OCI-LY7 (cell line): Measurements from ENCODE around the gene USP16. TPM values are rescaled to one million over a fixed set of nuclear protein-coding genes. Genes with fewer than 3 reads are reported as not detected.
"Not testable (repeated sequence)": the region's sequence is repeated elsewhere in the genome, so short reads cannot be mapped to it uniquely, and the experiment has no call there.

ENCODE experiments used
- BruUV-seq: library from RNA; stranded (reverse); fragments of 400-500 nt; replicated peaks from 2 replicates; lab custom pipeline; 2021; lab: Mats Ljungman, UMichigan
- CTCF ChIA-PET: fragments of 300-600 bp; sonication (Branson Sonifier 250); formaldehyde crosslinking; loops from one replicate; lab custom pipeline; 2022; ENCODE audit warnings: antibody characterized with exemption; ENCODE audit not compliant: unreplicated experiment; lab: Charles Lee
- POLR2A ChIA-PET: fragments of 300-600 bp; sonication (Branson Sonifier 250); formaldehyde crosslinking; loops from one replicate; lab custom pipeline; 2022; ENCODE audit warnings: antibody characterized with exemption; lab: Charles Lee
- DNase-seq: peaks from one replicate; pipeline ENCODE4 v3.0.0-alpha.2; 2015; ENCODE audit warnings: low spot score
- H2AFZ ChIP-seq: fragments of 200-600 bp; sonication (generic), shearing (Covaris generic); 2 replicates; pipeline ENCODE4 v1.6.1; 2014; ENCODE audit warnings: mild to moderate bottlenecking, antibody characterized with exemption, low read length, moderate library complexity
- H3K27ac ChIP-seq: fragments of 200-600 bp; sonication (generic); 2 replicates; pipeline ENCODE4 v1.5.1; 2014; ENCODE audit warnings: mixed run types, low read depth, mild to moderate bottlenecking, moderate library complexity, low read length, inconsistent platforms; ENCODE audit not compliant: poor library complexity, severe bottlenecking
- H3K36me3 ChIP-seq: fragments of 200-600 bp; sonication (generic); 2 replicates; pipeline ENCODE4 v1.6.1; 2014; ENCODE audit warnings: mild to moderate bottlenecking, antibody characterized with exemption, low read length, moderate library complexity, mixed read lengths; ENCODE audit not compliant: insufficient read depth
- H3K4me1 ChIP-seq: fragments of 200-600 bp; sonication (generic); 2 replicates; pipeline ENCODE4 v1.5.1; 2014; ENCODE audit warnings: mild to moderate bottlenecking, low read length; ENCODE audit not compliant: insufficient read depth, poor library complexity, severe bottlenecking
- H3K4me2 ChIP-seq: fragments of 200-600 bp; sonication (generic); 2 replicates; pipeline ENCODE4 v1.6.1; 2014; ENCODE audit warnings: mild to moderate bottlenecking, low read length
- H3K4me3 ChIP-seq: fragments of 200-600 bp; sonication (generic); 2 replicates; pipeline ENCODE4 v1.5.1; 2014; ENCODE audit warnings: mild to moderate bottlenecking, low read depth, low read length; ENCODE audit not compliant: poor library complexity, severe bottlenecking
- H3K79me2 ChIP-seq: fragments of 200-600 bp; sonication (generic); 2 replicates; pipeline ENCODE4 v1.6.1; 2016; ENCODE audit warnings: low read depth, mild to moderate bottlenecking, low read length, moderate library complexity, mixed read lengths; ENCODE audit not compliant: insufficient read depth
- H3K9me2 ChIP-seq: fragments of 200-600 bp; sonication (generic); 2 replicates; pipeline ENCODE4 v1.6.1; 2016; ENCODE audit warnings: mild to moderate bottlenecking, low read length, mixed read lengths; ENCODE audit not compliant: insufficient read depth
- H3K9me3 ChIP-seq: fragments of 200-600 bp; sonication (generic); 2 replicates; pipeline ENCODE4 v1.6.1; 2014; ENCODE audit warnings: mild to moderate bottlenecking, mixed run types, low read length, mixed read lengths
- H4K20me1 ChIP-seq: fragments of 200-600 bp; sonication (generic); 2 replicates; pipeline ENCODE4 v1.6.1; 2014; ENCODE audit warnings: mild to moderate bottlenecking, antibody characterized with exemption, low read length, moderate library complexity, mixed read lengths; ENCODE audit not compliant: insufficient read depth
- CTCF ChIP-seq: fragments of 200-600 bp; sonication (generic); conservative IDR thresholded peaks from 2 replicates; pipeline ENCODE4 v1.5.1; 2014; ENCODE audit warnings: mild to moderate bottlenecking, antibody characterized with exemption, low read length, moderate library complexity, mixed read lengths
- EZH2phosphoT487 ChIP-seq: fragments of 200-600 bp; sonication (generic); IDR thresholded peaks from 2 replicates; pipeline ENCODE4 v1.6.1; 2018; ENCODE audit warnings: low read depth, borderline replicate concordance, mild to moderate bottlenecking, mixed run types, antibody characterized with exemption, low read length, moderate library complexity, mixed read lengths
- intact Hi-C: fragments of 100-400 bp; cut with micrococcal nuclease; formaldehyde crosslinking; loops from one replicate; pipeline ENCODE4 v1.10.0; 2022; ENCODE audit not compliant: unreplicated experiment
- total RNA-seq, 2 experiments: library from RNA; depleted of rRNA in 1 of 2; stranded (reverse); fragments of >200 nt in 1 of 2; shearing (Covaris generic) in 1 of 2; gene quantifications; 2 replicates each; pipeline ENCODE4 v1.2.3, GENCODE V29; 2014 to 2022

Gene USP16
- total RNA-seq, 2 experiments from 2014 or later: 22.8 to 34.2 TPM

GRCh38 chr21:29074783-29075182 is 50.3 kb downstream of the USP16 start:
- Histone ChIP-seq H4K20me1 (peaks cover 34% of the 10 kb centered on the region), H3K36me3 (peaks cover 36% of the 10 kb centered on the region), H3K9me2 (no peaks in the 10 kb centered on the region), H3K9me3 (no peaks in the 10 kb centered on the region), H2AFZ (no peak overlapping the region), H3K27ac (no peak overlapping the region), H3K4me2 (no peak overlapping the region), H3K4me1 (peaks cover 55% of the 10 kb centered on the region), H3K79me2 (peaks cover 43% of the 10 kb centered on the region), H3K4me3 (no peak overlapping the region)
- TF ChIP-seq CTCF (no peak), EZH2phosphoT487 (no peak)
- ChIA-PET CTCF (interaction anchor here (0.9 to 1.5 kb wide), 2 partner anchors 13 to 44 kb away, joined by 3 read pairs; no protein-coding TSS in a partner anchor), POLR2A (interaction anchor here (0.6 to 4.5 kb wide), 15 partner anchors 9 to 1035 kb away, joined by 3 to 33 read pairs (median 6); partner anchors contain the start of gene LTN1)
- intact Hi-C loops: no loop called here
- no peak for DNase-seq
- BruUV-seq: no TSS peak

GRCh38 chr21:29075706-29076466 is 51.4 kb downstream of the USP16 start:
- intact Hi-C loops: no loop called here
- Histone ChIP-seq H3K9me3 (no peaks in the 10 kb centered on the region), H3K4me1 (peaks cover 50% of the 10 kb centered on the region), H4K20me1 (peaks cover 23% of the 10 kb centered on the region), H3K36me3 (peaks cover 25% of the 10 kb centered on the region), H2AFZ (no peak overlapping the region; the same call in 1 of the 2 replicates), H3K9me2 (no peaks in the 10 kb centered on the region), H3K79me2 (peaks cover 32% of the 10 kb centered on the region), H3K4me2 (no peak overlapping the region), H3K4me3 (no peak overlapping the region), H3K27ac (peak overlapping the region; percentile 59)
- DNase-seq: no peak
- ChIA-PET CTCF (no interaction called here), POLR2A (interaction anchor here (0.7 to 2.7 kb wide), 7 partner anchors 11 to 109 kb away, joined by 4 to 19 read pairs (median 5); partner anchors contain the start of genes LTN1 and USP16)
- no peak for TF ChIP-seq EZH2phosphoT487
- TF ChIP-seq CTCF: no peak
- BruUV-seq: no TSS peak

- H3K9me2 ChIP-seq, H3K9me3 ChIP-seq, BruUV-seq, CTCF ChIA-PET: not testable (repeated sequence)
- H4K20me1 ChIP-seq: peaks cover 13% of the 10 kb centered on the region
- H3K4me2 ChIP-seq: peak overlapping the region; percentile 63
- peak overlapping the region; percentile 88; the same call in 1 of the 2 replicates for H2AFZ ChIP-seq
- peak overlapping the region; percentile 58 for H3K4me3 ChIP-seq
- intact Hi-C loops: loop anchor here (1.0 kb wide), 1 partner anchor 58 kb away; the partner anchor contains the start of gene RWDD2B
- peak overlapping the region; percentile 59 for H3K27ac ChIP-seq
- H3K36me3 ChIP-seq: peaks cover 14% of the 10 kb centered on the region
- peaks cover 21% of the 10 kb centered on the region for H3K79me2 ChIP-seq
- DNase-seq: peak; percentile 46
- H3K4me1 ChIP-seq: peaks cover 39% of the 10 kb centered on the region
- POLR2A ChIA-PET: interaction anchor here (0.6 to 1.8 kb wide), 7 partner anchors 10 to 373 kb away, joined by 4 to 5 read pairs (median 5); partner anchors contain the start of genes LTN1 and USP16
Observed at GRCh38 chr21:29076731-29077640, 52.5 kb downstream of the USP16 start.
